Mesenchymal stem cell (in vitro differentiated cells and primary cell): ENCODE measurements around the gene GIPC3.
"Not testable (repeated sequence)": the region's sequence is repeated elsewhere in the genome, so short reads cannot be mapped to it uniquely, and the experiment has no call there.

Source experiments
- DNase-seq: peaks from one replicate; pipeline ENCODE4 v3.0.0-alpha.2; 2013
- H2AFZ ChIP-seq: one replicate; pipeline ENCODE4 v1.6.1; 2013; ENCODE audit warnings: low read depth, mild to moderate bottlenecking, control low read depth, inconsistent platforms, low read length, moderate library complexity
- H2AK5ac ChIP-seq: 2 replicates; pipeline ENCODE4 v1.6.1; 2013; ENCODE audit warnings: low read length, moderate library complexity, mild to moderate bottlenecking, inconsistent platforms; ENCODE audit not compliant: severe bottlenecking
- H2BK120ac ChIP-seq: one replicate; pipeline ENCODE4 v1.6.1; 2013; ENCODE audit warnings: low read depth, mild to moderate bottlenecking, inconsistent platforms, low read length, moderate library complexity
- H2BK12ac ChIP-seq, 2 experiments: one replicate each; pipeline ENCODE4 v1.6.1; 2013; ENCODE audit warnings: inconsistent platforms in 2 of 2, low read length in 2 of 2, mild to moderate bottlenecking in 2 of 2, moderate library complexity in 2 of 2, control low read depth in 1 of 2
- H2BK15ac ChIP-seq: one replicate; pipeline ENCODE4 v1.6.1; 2013; ENCODE audit warnings: mild to moderate bottlenecking, low read depth, inconsistent platforms; ENCODE audit not compliant: poor library complexity, severe bottlenecking
- H2BK5ac ChIP-seq: 2 replicates; pipeline ENCODE4 v1.6.1; 2013; ENCODE audit warnings: low read depth, mild to moderate bottlenecking, low read length, control low read depth, inconsistent platforms; ENCODE audit not compliant: poor library complexity, severe bottlenecking
- H3K14ac ChIP-seq, 2 experiments: one replicate each; pipeline ENCODE4 v1.6.1; 2013; ENCODE audit warnings: inconsistent platforms in 2 of 2, low read length in 2 of 2, control low read depth in 1 of 2, mild to moderate bottlenecking in 1 of 2, moderate library complexity in 1 of 2
- H3K18ac ChIP-seq, 2 experiments: one replicate each; pipeline ENCODE4 v1.6.1; 2013; ENCODE audit warnings: inconsistent platforms in 2 of 2, low read length in 2 of 2, control low read depth in 1 of 2, low read depth in 1 of 2, mild to moderate bottlenecking in 1 of 2
- H3K23ac ChIP-seq, 2 experiments: one replicate each; pipeline ENCODE4 v1.6.1; 2013; ENCODE audit warnings: inconsistent platforms in 2 of 2, low read length in 2 of 2, mild to moderate bottlenecking in 2 of 2, moderate library complexity in 2 of 2, control low read depth in 1 of 2
- H3K27ac ChIP-seq: 2 replicates; pipeline ENCODE4 v1.5.1; 2013; ENCODE audit warnings: mild to moderate bottlenecking, moderate library complexity, low read length, control low read depth, inconsistent platforms; ENCODE audit not compliant: poor library complexity, severe bottlenecking
- H3K27me3 ChIP-seq, 2 experiments: 2 replicates each; pipeline versions ENCODE4 v1.6.1 to v1.7.0; 2013; ENCODE audit warnings: low read length in 2 of 2, mild to moderate bottlenecking in 2 of 2, moderate library complexity in 2 of 2, control low read depth in 1 of 2, inconsistent platforms in 1 of 2; ENCODE audit not compliant: control insufficient read depth in 1 of 2, insufficient read depth in 1 of 2
- H3K36me3 ChIP-seq, 2 experiments: 2 replicates each; pipeline versions ENCODE4 v1.6.1 to v1.7.0; 2013; ENCODE audit warnings: low read length in 2 of 2, control low read depth in 1 of 2, inconsistent platforms in 1 of 2, low read depth in 1 of 2, mild to moderate bottlenecking in 1 of 2; ENCODE audit not compliant: insufficient read depth in 2 of 2, control insufficient read depth in 1 of 2
- H3K4ac ChIP-seq, 2 experiments: one replicate each; pipeline ENCODE4 v1.6.1; 2013; ENCODE audit warnings: inconsistent platforms in 2 of 2, low read length in 2 of 2, mild to moderate bottlenecking in 2 of 2, moderate library complexity in 2 of 2, control low read depth in 1 of 2, low read depth in 1 of 2
- H3K4me1 ChIP-seq: 2 replicates; pipeline ENCODE4 v1.6.1; 2013; ENCODE audit warnings: low read depth, low read length, control low read depth; ENCODE audit not compliant: control insufficient read depth, insufficient read depth
- H3K4me2 ChIP-seq: 2 replicates; pipeline ENCODE4 v1.6.1; 2013; ENCODE audit warnings: low read length, mild to moderate bottlenecking, inconsistent platforms; ENCODE audit not compliant: poor library complexity, severe bottlenecking
- H3K4me3 ChIP-seq, 2 experiments: 2 replicates each; pipeline versions ENCODE4 v1.5.1 to v1.7.0; 2013; ENCODE audit warnings: low read length in 2 of 2, mild to moderate bottlenecking in 2 of 2, control low read depth in 1 of 2, low read depth in 1 of 2; ENCODE audit not compliant: insufficient read depth in 1 of 2
- H3K79me1 ChIP-seq: replicated peaks from 2 replicates; pipeline ENCODE4 v1.6.1; 2013; ENCODE audit warnings: mild to moderate bottlenecking, control low read depth, low read length, inconsistent platforms; ENCODE audit not compliant: poor library complexity, severe bottlenecking
- H3K9ac ChIP-seq: 2 replicates; pipeline ENCODE4 v1.7.0; 2013; ENCODE audit warnings: mild to moderate bottlenecking, low read length, moderate library complexity
- H3K9me3 ChIP-seq: 2 replicates; pipeline ENCODE4 v1.7.0; 2013; ENCODE audit warnings: mild to moderate bottlenecking, low read length; ENCODE audit not compliant: control insufficient read depth
- H4K8ac ChIP-seq: one replicate; pipeline ENCODE4 v1.6.1; 2013; ENCODE audit warnings: inconsistent platforms, mild to moderate bottlenecking, low read length, moderate library complexity
- H4K91ac ChIP-seq: one replicate; pipeline ENCODE4 v1.6.1; 2013; ENCODE audit warnings: mild to moderate bottlenecking, low read length, inconsistent platforms
- WGBS: methylation state at CpG from one replicate; pipeline ENCODE4 v1.1.7; 2013; ENCODE audit warnings: mixed read lengths; 5-methylcytosine and 5-hydroxymethylcytosine counted together

The GIPC3 gene

DNA sequence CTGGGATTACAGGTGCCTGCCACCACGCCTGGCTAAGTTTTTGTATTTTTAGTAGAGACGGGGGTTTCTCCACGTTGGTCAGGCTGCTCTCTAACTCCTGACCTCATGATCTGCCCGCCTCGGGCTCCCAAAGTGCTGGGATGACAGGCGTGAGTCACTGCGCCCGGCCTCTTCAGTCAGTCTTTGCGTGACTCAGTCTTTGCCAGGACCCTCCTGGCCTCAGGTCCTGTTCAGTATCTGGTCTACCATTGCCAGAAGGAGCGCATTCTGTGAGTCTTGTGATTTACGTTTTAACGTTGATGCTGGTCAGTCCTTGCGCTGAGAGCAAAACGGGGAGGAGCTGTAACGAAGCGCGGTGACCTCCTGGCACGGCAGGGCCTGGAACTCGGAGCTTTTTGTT, 20.1 kb upstream of the GIPC3 start:
- H3K36me3 ChIP-seq: no peaks in the 10 kb centered on the region
- H2BK5ac ChIP-seq: no peak overlapping the region
- H3K27ac ChIP-seq: peak overlapping the region; percentile 8
- WGBS: 13% methylated on average over 19 of the region's 19 CpGs
- no peak overlapping the region for H2BK15ac ChIP-seq
- no peak overlapping the region for H2AK5ac ChIP-seq
- H2AFZ ChIP-seq: peak overlapping the region; percentile 30
- no peak overlapping the region for H4K91ac ChIP-seq
- peaks cover 1% of the 10 kb centered on the region for H3K79me1 ChIP-seq
- peak overlapping the region; percentile 48 to 73 for H3K4ac ChIP-seq
- no peak overlapping the region for H3K9ac ChIP-seq
- H3K14ac ChIP-seq: no peak overlapping the region
- peak; percentile 99 for DNase-seq
- peak overlapping the region in 1 of 2 experiments; percentile 65 for H2BK12ac ChIP-seq
- H3K4me3 ChIP-seq: no peak overlapping the region
- H3K27me3 ChIP-seq: no peaks in the 10 kb centered on the region
- peaks cover 24% of the 10 kb centered on the region for H3K4me1 ChIP-seq
- H3K23ac ChIP-seq: no peak overlapping the region
- no peaks in the 10 kb centered on the region for H3K9me3 ChIP-seq
- H2BK120ac ChIP-seq: no peak overlapping the region
- peak overlapping the region in 1 of 2 experiments; percentile 95 for H3K18ac ChIP-seq
- H4K8ac ChIP-seq: peak overlapping the region; percentile 66
- H3K4me2 ChIP-seq: no peak overlapping the region

DNA sequence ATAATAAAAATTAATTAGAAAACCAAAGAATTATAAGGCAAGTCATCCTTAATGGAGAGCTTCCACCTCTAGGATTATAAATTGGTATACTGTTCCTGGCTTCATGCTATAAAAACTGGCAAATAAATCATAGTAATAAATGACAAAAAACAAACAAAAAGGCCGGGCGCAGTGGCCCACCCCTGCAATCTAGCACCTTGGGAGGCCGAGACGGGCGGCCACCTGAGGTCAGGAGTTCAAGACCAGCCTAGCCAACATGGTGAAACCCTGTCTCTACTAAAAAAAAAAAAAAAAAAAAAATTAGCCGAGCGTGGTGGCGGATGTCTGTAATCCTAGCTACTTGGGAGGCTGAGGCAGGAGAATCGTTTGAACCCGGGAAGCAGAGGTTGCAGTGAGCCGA, 15.2 kb upstream of the GIPC3 start:
- H3K27me3 ChIP-seq, DNase-seq, H2BK15ac ChIP-seq, H3K4me3 ChIP-seq, H3K9ac ChIP-seq, H3K27ac ChIP-seq, H4K8ac ChIP-seq, H3K4ac ChIP-seq, H4K91ac ChIP-seq, H2AK5ac ChIP-seq, H3K9me3 ChIP-seq, H2BK5ac ChIP-seq, H3K4me2 ChIP-seq, H3K23ac ChIP-seq, H3K14ac ChIP-seq, H2AFZ ChIP-seq, H2BK120ac ChIP-seq, H3K18ac ChIP-seq, H2BK12ac ChIP-seq: not testable (repeated sequence)
- Histone ChIP-seq H3K36me3 (peaks cover 3 to 11% of the 10 kb centered on the region in 2 experiments), H3K4me1 (peaks cover 21% of the 10 kb centered on the region), H3K79me1 (peaks cover 16% of the 10 kb centered on the region)
- 97% methylated on average over 10 of the region's 11 CpGs for WGBS

DNA sequence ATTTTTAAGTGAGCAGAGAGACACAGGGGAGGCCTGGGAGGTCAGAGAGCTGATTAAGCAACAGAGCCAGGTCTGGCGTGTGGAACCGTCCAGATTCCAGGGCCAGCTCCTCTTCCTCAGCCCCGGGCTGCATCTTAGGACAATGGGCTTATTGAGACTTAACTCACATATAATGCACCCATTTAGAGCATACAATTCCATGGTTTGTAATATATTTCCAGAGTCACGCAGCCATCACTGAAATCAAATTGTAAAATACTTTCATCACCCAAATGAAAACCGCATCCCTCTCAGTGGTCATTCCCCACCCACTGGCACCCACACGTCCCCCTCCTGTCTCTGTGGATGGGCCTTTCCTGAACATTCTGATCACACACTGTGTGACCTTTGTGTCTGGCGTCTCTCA, 14.7 kb upstream of the GIPC3 start:
- H2BK120ac ChIP-seq: no peak overlapping the region
- H3K36me3 ChIP-seq: peaks cover 8 to 17% of the 10 kb centered on the region in 2 experiments
- WGBS: 91% methylated on average over 7 of the region's 7 CpGs
- H3K79me1 ChIP-seq: peaks cover 19% of the 10 kb centered on the region
- no peaks in the 10 kb centered on the region for H3K9me3 ChIP-seq
- H3K27ac ChIP-seq: no peak overlapping the region
- H3K18ac ChIP-seq: no peak overlapping the region
- H3K14ac ChIP-seq: no peak overlapping the region
- peak overlapping the region in 1 of 2 experiments; percentile 15 for H3K4ac ChIP-seq
- no peak overlapping the region for H2AFZ ChIP-seq
- H2BK5ac ChIP-seq: no peak overlapping the region
- H3K4me2 ChIP-seq: no peak overlapping the region
- no peaks in the 10 kb centered on the region for H3K27me3 ChIP-seq
- no peak overlapping the region for H3K4me3 ChIP-seq
- H4K8ac ChIP-seq: no peak overlapping the region
- H2BK12ac ChIP-seq: no peak overlapping the region
- no peak for DNase-seq
- H4K91ac ChIP-seq: no peak overlapping the region
- H2AK5ac ChIP-seq: no peak overlapping the region
- H3K23ac ChIP-seq: no peak overlapping the region
- peaks cover 18% of the 10 kb centered on the region for H3K4me1 ChIP-seq
- no peak overlapping the region for H3K9ac ChIP-seq
- no peak overlapping the region for H2BK15ac ChIP-seq

DNA sequence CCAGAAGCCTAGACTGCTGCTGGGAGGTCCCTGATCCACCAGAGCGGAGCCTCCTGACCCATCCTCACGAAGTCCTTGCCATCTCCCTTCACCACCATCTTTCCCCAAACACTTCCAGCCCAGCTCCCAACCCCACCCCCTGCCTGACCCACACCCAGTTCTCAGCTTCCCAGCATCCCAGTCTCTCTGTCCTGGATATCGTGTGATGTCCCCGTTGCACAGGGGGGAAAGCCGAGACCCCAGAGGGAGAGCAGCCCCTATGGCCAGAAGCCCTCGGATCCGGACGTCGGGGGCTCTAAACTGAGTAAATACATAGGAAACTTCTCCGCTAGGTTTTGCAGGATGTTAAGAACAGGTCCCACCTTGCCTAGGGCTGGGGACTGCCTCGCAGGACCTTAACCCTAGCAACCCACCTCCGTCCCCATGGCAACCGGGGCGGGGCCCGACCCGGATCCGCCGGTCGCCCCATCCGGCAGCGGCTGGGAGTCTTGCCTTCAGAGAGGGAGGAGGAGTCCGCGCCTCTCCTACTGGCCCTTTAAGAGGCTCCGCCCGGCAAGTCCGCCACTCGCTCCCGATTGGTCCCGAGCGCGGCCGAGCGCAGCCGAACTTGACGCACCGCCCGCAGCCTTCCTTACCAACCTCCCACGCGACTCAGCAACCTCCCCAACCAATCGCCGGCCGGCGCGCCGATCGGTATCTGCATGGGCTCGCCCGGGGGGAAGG, 13.0 kb upstream of the GIPC3 start:
- peak overlapping the region; percentile 46 to 99 for H3K4ac ChIP-seq
- H2AK5ac ChIP-seq: peak overlapping the region; percentile 90
- peak overlapping the region; percentile 73 for H4K91ac ChIP-seq
- H3K14ac ChIP-seq: peak overlapping the region in 1 of 2 experiments; percentile 71
- H4K8ac ChIP-seq: peak overlapping the region; percentile 98
- H3K9ac ChIP-seq: peak overlapping the region; percentile 87
- H2BK120ac ChIP-seq: peak overlapping the region; percentile 94
- peaks cover 15 to 32% of the 10 kb centered on the region in 2 experiments for H3K36me3 ChIP-seq
- peaks cover 28% of the 10 kb centered on the region for H3K4me1 ChIP-seq
- no peaks in the 10 kb centered on the region for H3K27me3 ChIP-seq
- peak overlapping the region in 1 of 2 experiments; percentile 45 for H2BK12ac ChIP-seq
- H2BK5ac ChIP-seq: no peak overlapping the region
- peak overlapping the region; percentile 89 to 95 for H3K18ac ChIP-seq
- H3K9me3 ChIP-seq: no peaks in the 10 kb centered on the region
- H2AFZ ChIP-seq: peak overlapping the region; percentile 54
- peak; percentile 100 for DNase-seq
- H3K79me1 ChIP-seq: peaks cover 21% of the 10 kb centered on the region
- H3K4me3 ChIP-seq: peak overlapping the region; percentile 48 to 81
- WGBS: 8% methylated on average over 44 of the region's 48 CpGs
- peak overlapping the region in 1 of 2 experiments; percentile 93 for H3K23ac ChIP-seq
- H2BK15ac ChIP-seq: peak overlapping the region; percentile 96
- peak overlapping the region; percentile 99 for H3K4me2 ChIP-seq
- peak overlapping the region; percentile 41 for H3K27ac ChIP-seq
